Osteoblast (primary cell): ENCODE measurements around the gene LIN7C. TPM values are rescaled to one million over a fixed set of nuclear protein-coding genes. Genes with fewer than 3 reads are reported as not detected.

Experiments used
- DNase-seq: peaks from one replicate; pipeline ENCODE4 v3.0.0; 2011; ENCODE audit warnings: low spot score, mixed read lengths; ENCODE audit not compliant: insufficient read length; ENCODE audit errors: missing footprints
- H2AFZ ChIP-seq: 2 replicates; pipeline ENCODE4 v1.6.0; 2011; ENCODE audit warnings: mild to moderate bottlenecking, low read length
- H3K27ac ChIP-seq: 2 replicates; pipeline ENCODE4 v1.5.1; 2011; ENCODE audit warnings: mild to moderate bottlenecking, low read depth, low read length, moderate library complexity
- H3K27me3 ChIP-seq: 2 replicates; pipeline ENCODE4 v1.6.0; 2012; ENCODE audit warnings: mild to moderate bottlenecking, control low read depth, inconsistent platforms, low read length, moderate library complexity; ENCODE audit not compliant: insufficient read depth
- H3K36me3 ChIP-seq: 2 replicates; pipeline ENCODE4 v1.5.1; 2011; ENCODE audit warnings: mild to moderate bottlenecking, low read length, control low read depth, moderate library complexity; ENCODE audit not compliant: insufficient read depth
- H3K4me1 ChIP-seq: 2 replicates; pipeline ENCODE4 v1.5.1; 2011; ENCODE audit warnings: mild to moderate bottlenecking, low read length, control low read depth, moderate library complexity; ENCODE audit not compliant: insufficient read depth
- H3K4me2 ChIP-seq: 2 replicates; pipeline ENCODE4 v1.6.0; 2011; ENCODE audit warnings: mild to moderate bottlenecking, low read length; ENCODE audit not compliant: insufficient read depth
- H3K4me3 ChIP-seq: fragments of 200-600 bp; sonication (generic); 3 replicates; pipeline ENCODE4 v1.5.1; 2012; ENCODE audit warnings: mild to moderate bottlenecking, low read length, inconsistent platforms; ENCODE audit not compliant: insufficient read depth
- H3K79me2 ChIP-seq: 2 replicates; pipeline ENCODE4 v1.6.0; 2012; ENCODE audit warnings: mild to moderate bottlenecking, low read length, control low read depth, inconsistent platforms; ENCODE audit not compliant: insufficient read depth
- H3K9me3 ChIP-seq: 2 replicates; pipeline ENCODE4 v1.5.1; 2011; ENCODE audit warnings: low read depth, low read length, control low read depth
- H4K20me1 ChIP-seq: 2 replicates; pipeline ENCODE4 v1.6.0; 2012; ENCODE audit warnings: mild to moderate bottlenecking, low read length, control low read depth; ENCODE audit not compliant: insufficient read depth
- CTCF ChIP-seq: IDR thresholded peaks from 2 replicates; pipeline ENCODE4 v1.5.1; 2011; ENCODE audit warnings: mild to moderate bottlenecking, low read depth, low read length, moderate library complexity; ENCODE audit errors: extremely low read depth
- total RNA-seq: library from RNA; depleted of rRNA; stranded (reverse); fragments of >200 nt; gene quantifications from 2 replicates; pipeline ENCODE4 v1.2.3, GENCODE V29; 2012

The LIN7C gene
- total RNA-seq, 1 donor = 69.5 TPM

- no peaks in the 10 kb centered on the region for H3K9me3 ChIP-seq
- H3K4me3 ChIP-seq = no peak overlapping the region
- DNase-seq = no peak
- TF ChIP-seq CTCF = no peak
- H3K27ac ChIP-seq = no peak overlapping the region
- no peaks in the 10 kb centered on the region for H3K36me3 ChIP-seq
- H3K4me1 ChIP-seq = no peaks in the 10 kb centered on the region
- no peak overlapping the region for H3K4me2 ChIP-seq
- no peak overlapping the region for H2AFZ ChIP-seq
- no peaks in the 10 kb centered on the region for H4K20me1 ChIP-seq
- no peaks in the 10 kb centered on the region for H3K27me3 ChIP-seq
- H3K79me2 ChIP-seq = no peaks in the 10 kb centered on the region
Measured at GRCh38 chr11:27481992-27482391, 24.6 kb downstream of the LIN7C start.

GRCh38 chr11:27477831-27478230 lies 28.7 kb downstream of the LIN7C start:
- Histone ChIP-seq H3K27ac (no peak overlapping the region), H3K27me3 (no peaks in the 10 kb centered on the region), H3K4me3 (no peak overlapping the region), H2AFZ (no peak overlapping the region), H3K79me2 (no peaks in the 10 kb centered on the region), H4K20me1 (no peaks in the 10 kb centered on the region), H3K9me3 (no peaks in the 10 kb centered on the region), H3K4me1 (peaks cover 8% of the 10 kb centered on the region), H3K4me2 (no peak overlapping the region), H3K36me3 (no peaks in the 10 kb centered on the region)
- TF ChIP-seq CTCF = no peak
- no peak for DNase-seq

- Histone ChIP-seq H3K27me3 (no peaks in the 10 kb centered on the region), H2AFZ (no peak overlapping the region), H3K9me3 (no peaks in the 10 kb centered on the region), H3K4me2 (no peak overlapping the region), H3K79me2 (no peaks in the 10 kb centered on the region), H3K27ac (no peak overlapping the region), H3K4me3 (no peak overlapping the region), H3K36me3 (no peaks in the 10 kb centered on the region), H3K4me1 (peaks cover 8% of the 10 kb centered on the region), H4K20me1 (no peaks in the 10 kb centered on the region)
- no peak for TF ChIP-seq CTCF
- no peak for DNase-seq
Measured at GRCh38 chr11:27477243-27477642, 29.3 kb downstream of the LIN7C start.

GRCh38 chr11:27475622-27476021 lies 30.9 kb downstream of the LIN7C start:
- no peak for TF ChIP-seq CTCF

More at GRCh38 chr11:27475622-27476021, 30.9 kb downstream of the LIN7C start:
- peaks cover 14% of the 10 kb centered on the region for H3K4me1 ChIP-seq
- no peak overlapping the region for H3K4me3 ChIP-seq
- H3K27ac ChIP-seq = no peak overlapping the region
- peaks cover 12% of the 10 kb centered on the region for H3K79me2 ChIP-seq
- no peak for DNase-seq
- no peak overlapping the region for H3K4me2 ChIP-seq
- H3K9me3 ChIP-seq = no peaks in the 10 kb centered on the region
- H4K20me1 ChIP-seq = peaks cover 8% of the 10 kb centered on the region
- no peaks in the 10 kb centered on the region for H3K27me3 ChIP-seq
- no peaks in the 10 kb centered on the region for H3K36me3 ChIP-seq
- no peak overlapping the region for H2AFZ ChIP-seq
